H9 (cell line): ENCODE measurements around the gene CHD6. TPM values are rescaled to one million over a fixed set of nuclear protein-coding genes. Genes with fewer than 3 reads are reported as not detected.

Experiments
- DNase-seq: peaks from one replicate; pipeline ENCODE4 v3.0.0-alpha.2; 2017
- H2AFZ ChIP-seq: one replicate; pipeline ENCODE4 v1.6.1; 2013; ENCODE audit warnings: mild to moderate bottlenecking, low read length, control low read depth, moderate library complexity
- H2AK5ac ChIP-seq: 2 replicates; pipeline ENCODE4 v1.6.1; 2013; ENCODE audit warnings: low read length, control low read depth, mixed read lengths; ENCODE audit not compliant: insufficient read length
- H2BK120ac ChIP-seq: one replicate; pipeline ENCODE4 v1.6.1; 2013; ENCODE audit warnings: low read depth, mild to moderate bottlenecking, low read length, control low read depth, inconsistent platforms; ENCODE audit not compliant: poor library complexity, severe bottlenecking
- H2BK12ac ChIP-seq: 2 replicates; pipeline ENCODE4 v1.6.1; 2013; ENCODE audit warnings: low read length, control low read depth, mixed read lengths, low read depth; ENCODE audit not compliant: insufficient read length
- H2BK15ac ChIP-seq: 2 replicates; pipeline ENCODE4 v1.6.1; 2013; ENCODE audit warnings: low read depth, low read length, control low read depth
- H2BK20ac ChIP-seq: one replicate; pipeline ENCODE4 v1.6.1; 2013; ENCODE audit warnings: low read depth, mild to moderate bottlenecking, low read length, control low read depth, inconsistent platforms; ENCODE audit not compliant: poor library complexity, severe bottlenecking
- H2BK5ac ChIP-seq: 2 replicates; pipeline ENCODE4 v1.6.1; 2013; ENCODE audit warnings: low read length, control low read depth, mixed read lengths; ENCODE audit not compliant: insufficient read length
- H3K14ac ChIP-seq: 2 replicates; pipeline ENCODE4 v1.6.1; 2013; ENCODE audit warnings: low read length, control low read depth; ENCODE audit not compliant: insufficient read depth
- H3K18ac ChIP-seq: 2 replicates; pipeline ENCODE4 v1.6.1; 2013; ENCODE audit warnings: low read depth, mild to moderate bottlenecking, mixed read lengths, low read length, control low read depth; ENCODE audit not compliant: insufficient read length
- H3K23ac ChIP-seq: 2 replicates; pipeline ENCODE4 v1.6.1; 2013; ENCODE audit warnings: low read length, control low read depth, mixed read lengths, low read depth; ENCODE audit not compliant: insufficient read length
- H3K23me2 ChIP-seq: 2 replicates; pipeline ENCODE4 v1.6.1; 2013; ENCODE audit warnings: low read depth, mild to moderate bottlenecking, mixed read lengths, low read length, control low read depth; ENCODE audit not compliant: insufficient read length, poor library complexity, severe bottlenecking
- H3K27ac ChIP-seq: 2 replicates; pipeline ENCODE4 v1.5.1; 2013; ENCODE audit warnings: low read length, control low read depth, mixed read lengths, low read depth; ENCODE audit not compliant: insufficient read length
- H3K27me3 ChIP-seq: 2 replicates; pipeline ENCODE4 v1.6.1; 2013; ENCODE audit warnings: low read length, control low read depth, inconsistent platforms; ENCODE audit not compliant: insufficient read depth
- H3K4ac ChIP-seq: 2 replicates; pipeline ENCODE4 v1.6.1; 2013; ENCODE audit warnings: low read depth, mild to moderate bottlenecking, control low read depth, inconsistent platforms, low read length, moderate library complexity
- H3K4me1 ChIP-seq: 2 replicates; pipeline ENCODE4 v1.6.1; 2013; ENCODE audit warnings: low read length, control low read depth, inconsistent platforms; ENCODE audit not compliant: insufficient read depth
- H3K4me2 ChIP-seq: 2 replicates; pipeline ENCODE4 v1.6.1; 2013; ENCODE audit warnings: low read length, control low read depth, mixed read lengths; ENCODE audit not compliant: insufficient read length, insufficient read depth
- H3K56ac ChIP-seq: 2 replicates; pipeline ENCODE4 v1.6.1; 2013; ENCODE audit warnings: low read depth, mild to moderate bottlenecking, mixed read lengths, low read length, control low read depth; ENCODE audit not compliant: insufficient read length
- H3K79me1 ChIP-seq: 2 replicates; pipeline ENCODE4 v1.6.1; 2013; ENCODE audit warnings: low read depth, mild to moderate bottlenecking, moderate library complexity, low read length, control low read depth, inconsistent platforms; ENCODE audit not compliant: insufficient read depth, poor library complexity, severe bottlenecking
- H3K79me2 ChIP-seq: 2 replicates; pipeline ENCODE4 v1.6.1; 2013; ENCODE audit warnings: low read length, control low read depth, inconsistent platforms; ENCODE audit not compliant: insufficient read depth
- H3K9ac ChIP-seq: 2 replicates; pipeline ENCODE4 v1.6.1; 2013; ENCODE audit warnings: low read length, control low read depth, mixed read lengths; ENCODE audit not compliant: insufficient read length; ENCODE audit errors: extremely low read depth
- H3K9me3 ChIP-seq: one replicate; pipeline ENCODE4 v1.6.1; 2013; ENCODE audit warnings: low read depth, low read length, inconsistent platforms; ENCODE audit not compliant: control insufficient read depth
- H3T11ph ChIP-seq: one replicate; pipeline ENCODE4 v1.6.1; 2013; ENCODE audit warnings: mild to moderate bottlenecking, low read length, control low read depth, inconsistent platforms
- H4K20me1 ChIP-seq: one replicate; pipeline ENCODE4 v1.6.1; 2013; ENCODE audit not compliant: control insufficient read depth, insufficient read length, insufficient read depth
- H4K5ac ChIP-seq: 2 replicates; pipeline ENCODE4 v1.6.1; 2013; ENCODE audit warnings: low read depth, mild to moderate bottlenecking, mixed read lengths, low read length, control low read depth; ENCODE audit not compliant: insufficient read length
- H4K8ac ChIP-seq: replicated peaks from 2 replicates; pipeline ENCODE4 v1.6.1; 2013; ENCODE audit warnings: low read length, control low read depth, mixed read lengths, low read depth; ENCODE audit not compliant: insufficient read length
- H4K91ac ChIP-seq: 2 replicates; pipeline ENCODE4 v1.6.1; 2013; ENCODE audit warnings: low read depth, mild to moderate bottlenecking, moderate library complexity, mixed read lengths, low read length, control low read depth; ENCODE audit not compliant: insufficient read length
- H3K27ac Mint-ChIP-seq, 3 experiments: 2 replicates in 2 of 3; 3 replicates in 1 of 3; pipeline ENCODE4 v1.8.0; 2020 to 2021; ENCODE audit warnings: mixed read lengths in 3 of 3, mild to moderate bottlenecking in 1 of 3, moderate library complexity in 1 of 3
- H3K27me3 Mint-ChIP-seq: 2 replicates; pipeline ENCODE4 v1.8.0; 2021; ENCODE audit warnings: low read depth, mild to moderate bottlenecking, moderate library complexity, mixed read lengths
- H3K36me3 Mint-ChIP-seq, 3 experiments: 2 replicates in 2 of 3; 3 replicates in 1 of 3; pipeline ENCODE4 v1.8.0; 2020 to 2021; ENCODE audit warnings: low read depth in 3 of 3, mixed read lengths in 3 of 3; ENCODE audit not compliant: insufficient read depth in 1 of 3
- H3K4me1 Mint-ChIP-seq, 2 experiments: 2 replicates each; pipeline ENCODE4 v1.8.0; 2020; ENCODE audit warnings: mixed read lengths in 2 of 2
- H3K4me3 Mint-ChIP-seq, 2 experiments: 2 replicates in 1 of 2; 3 replicates in 1 of 2; pipeline ENCODE4 v1.8.0; 2020 to 2021; ENCODE audit warnings: mild to moderate bottlenecking in 2 of 2, mixed read lengths in 2 of 2, moderate library complexity in 1 of 2
- H3K9me3 Mint-ChIP-seq, 2 experiments: 2 replicates in 1 of 2; 3 replicates in 1 of 2; pipeline ENCODE4 v1.8.0; 2020; ENCODE audit warnings: mild to moderate bottlenecking in 2 of 2, mixed read lengths in 2 of 2, moderate library complexity in 1 of 2
- CTCF ChIP-seq: fragments of 200-600 bp; sonication (generic); conservative IDR thresholded peaks from 3 replicates; pipeline ENCODE4 v1.8.0; 2021; ENCODE audit warnings: antibody characterized with exemption, mild to moderate bottlenecking
- WGBS: extraction: QIAGEN DNeasy Blood & Tissue Kit; methylation state at CpG from one replicate; pipeline ENCODE4 v1.1.7; 2013; ENCODE audit warnings: missing lambda C conversion rate, low lambda C conversion rate, mixed read lengths; ENCODE audit not compliant: insufficient read length; ENCODE audit errors: extremely low coverage; 5-methylcytosine and 5-hydroxymethylcytosine counted together
- total RNA-seq: library from RNA; stranded (reverse); gene quantifications from 2 replicates; pipeline ENCODE4 v1.2.1, GENCODE V29; 2021

CHD6 gene
- total RNA-seq, 1 experiment from 2014 or later = 51.5 TPM

- no peak overlapping the region for H2AK5ac ChIP-seq
- no peaks in the 10 kb centered on the region for H3K27me3 Mint-ChIP-seq
- peaks cover 2 to 5% of the 10 kb centered on the region in 2 experiments; a peak in 2 of 4 replicates for H3K4me1 Mint-ChIP-seq
- no peak overlapping the region for H3K4me2 ChIP-seq
- H3K9ac ChIP-seq = no peak overlapping the region
- peaks cover 63% of the 10 kb centered on the region; the same call in 1 of the 2 replicates for H3K79me2 ChIP-seq
- H3K9me3 ChIP-seq = peaks cover 14% of the 10 kb centered on the region
- H3K27ac Mint-ChIP-seq = no peak overlapping the region
- DNase-seq = no peak
- H2BK120ac ChIP-seq = no peak overlapping the region
- no peak overlapping the region for H2AFZ ChIP-seq
- WGBS = no CpG with 5 or more reads among the region's 4 CpGs
- peaks cover 30 to 52% (median 52%) of the 10 kb centered on the region in 3 experiments for H3K36me3 Mint-ChIP-seq
- H2BK15ac ChIP-seq = no peak overlapping the region
- H3K4me3 Mint-ChIP-seq = no peak overlapping the region
- H3K27me3 ChIP-seq = no peaks in the 10 kb centered on the region
- no peaks in the 10 kb centered on the region for H3K4me1 ChIP-seq
- H3T11ph ChIP-seq = no peak overlapping the region
- no peak overlapping the region for H4K8ac ChIP-seq
- H3K14ac ChIP-seq = no peak overlapping the region
- H2BK20ac ChIP-seq = no peak overlapping the region
- H4K91ac ChIP-seq = no peak overlapping the region
- no peak overlapping the region for H3K56ac ChIP-seq
- no peaks in the 10 kb centered on the region for H3K23me2 ChIP-seq
- no peak overlapping the region for H3K27ac ChIP-seq
- TF ChIP-seq CTCF = no peak
- H4K20me1 ChIP-seq = no peaks in the 10 kb centered on the region
- no peak overlapping the region for H4K5ac ChIP-seq
- peaks cover 42 to 55% of the 10 kb centered on the region in 2 experiments for H3K9me3 Mint-ChIP-seq
- peaks cover 20% of the 10 kb centered on the region for H3K79me1 ChIP-seq
- H2BK5ac ChIP-seq = no peak overlapping the region
- no peak overlapping the region for H2BK12ac ChIP-seq
- H3K4ac ChIP-seq = no peak overlapping the region
- no peak overlapping the region for H3K18ac ChIP-seq
- H3K23ac ChIP-seq = no peak overlapping the region
Observed at GRCh38 chr20:41601742-41602141, 16.4 kb downstream of the CHD6 start.
